NCI-H1436 (cell line): ENCODE results near the gene FEZ2.

ENCODE experiments used
- DNase-seq: peaks from one replicate; lab custom pipeline; 2025; lab: John Stamatoyannopoulos, UW

FEZ2 gene

DNA sequence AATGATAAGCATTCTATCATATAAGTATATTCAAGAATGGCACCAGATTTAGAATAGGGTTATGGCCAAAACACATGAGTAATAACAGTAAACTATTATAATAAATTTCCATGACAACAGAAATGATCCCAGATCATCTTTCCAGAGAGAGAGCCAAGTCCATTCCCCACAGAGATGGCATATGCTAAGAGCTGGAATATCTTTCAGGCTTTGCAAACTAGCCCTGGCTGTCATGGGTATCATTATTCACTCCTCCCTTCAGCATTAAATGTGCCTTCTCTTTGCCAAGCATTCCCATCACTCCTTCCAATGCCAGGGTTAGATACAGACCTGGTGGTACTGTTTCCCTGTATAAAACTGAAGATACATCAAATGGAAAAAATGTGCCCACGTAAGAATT lies 10.9 kb downstream of the FEZ2 start:
- no peak for DNase-seq

DNA sequence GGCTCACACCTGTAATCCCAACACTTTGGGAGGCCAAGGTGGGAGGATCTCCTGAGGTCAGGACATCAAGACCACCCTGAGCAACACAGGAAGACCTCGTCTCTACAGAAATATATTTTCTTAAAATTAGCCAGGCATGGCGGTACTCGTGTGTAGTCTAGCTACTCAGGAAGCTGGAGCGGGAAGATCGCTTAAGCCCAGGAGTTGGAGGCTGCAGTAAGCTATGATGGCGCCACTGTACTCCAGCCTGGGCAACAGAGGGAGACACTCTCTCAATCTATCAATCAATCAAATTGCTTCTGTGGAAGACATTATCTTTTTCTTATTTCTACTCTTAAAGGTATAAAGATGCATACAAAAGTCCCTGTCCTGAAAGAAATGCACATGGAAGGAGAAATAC lies 11.3 kb downstream of the FEZ2 start:
- DNase-seq, result no peak

DNA sequence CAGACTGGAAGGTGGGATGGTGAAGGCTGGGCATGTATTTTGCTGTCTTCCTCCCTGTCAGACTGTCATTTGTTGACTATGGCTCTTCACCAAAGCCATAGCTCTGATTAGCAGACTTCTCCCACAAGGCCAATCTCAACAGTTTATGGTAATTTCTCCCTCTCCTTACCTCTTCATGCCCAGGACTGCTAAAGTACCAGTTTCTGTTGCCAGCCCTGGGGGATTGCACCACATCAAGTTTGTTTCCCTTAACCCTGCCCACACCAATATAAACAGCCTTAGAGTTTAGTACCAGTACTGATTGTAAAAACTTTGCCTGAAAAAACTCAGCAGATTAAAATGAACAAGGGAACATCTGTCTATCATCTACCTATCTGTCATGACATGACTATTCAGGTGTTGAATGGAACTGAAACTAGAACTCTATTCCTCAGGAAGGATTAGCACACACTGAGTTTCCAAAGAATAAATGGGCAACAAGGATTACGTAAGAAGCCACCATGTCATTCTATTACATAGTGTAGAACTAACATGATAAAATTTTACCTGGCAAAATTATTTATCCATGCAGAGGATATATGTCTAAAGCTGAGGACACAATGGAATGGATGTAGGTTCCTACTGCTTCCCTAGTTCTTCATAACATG lies 13.7 kb downstream of the FEZ2 start:
- DNase-seq, result no peak

DNA sequence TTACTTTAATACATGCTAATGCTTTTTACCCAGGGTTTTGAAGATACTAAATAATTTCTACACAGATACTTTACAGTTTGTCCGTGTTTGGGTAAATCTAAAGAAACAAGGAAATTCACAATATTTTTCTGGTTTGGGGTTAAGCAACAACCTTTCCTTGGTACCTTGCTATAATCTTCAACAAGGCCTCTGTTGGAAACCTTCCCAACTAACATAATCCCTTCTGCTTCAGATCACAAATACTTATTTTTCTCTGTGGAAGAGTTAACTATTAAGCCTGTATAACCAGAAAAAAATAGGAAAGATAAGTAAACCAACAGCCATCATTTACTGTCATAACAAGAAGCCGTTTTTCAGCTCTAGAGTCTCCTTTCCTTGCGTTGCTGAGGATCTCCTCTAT lies 15.0 kb downstream of the FEZ2 start:
- DNase-seq, result no peak

DNA sequence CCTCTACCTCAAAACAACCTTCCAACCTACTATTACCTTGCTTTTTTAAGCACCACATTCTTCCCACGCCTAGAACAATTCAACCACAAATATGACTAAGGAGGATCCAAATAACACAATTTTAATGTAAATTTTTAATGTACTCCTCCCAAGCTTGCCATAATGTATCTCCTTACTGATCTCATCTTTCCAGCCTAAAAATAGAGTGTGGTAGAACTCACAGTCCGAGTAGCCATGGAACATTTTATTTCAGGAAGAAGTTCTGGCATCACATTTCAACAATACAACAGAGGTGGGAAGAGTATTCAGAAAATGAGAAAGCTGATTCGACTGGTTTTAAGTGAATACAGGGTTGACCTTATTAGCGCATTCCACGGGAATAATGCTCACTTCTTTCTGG lies 15.4 kb downstream of the FEZ2 start:
- no peak for DNase-seq

DNA sequence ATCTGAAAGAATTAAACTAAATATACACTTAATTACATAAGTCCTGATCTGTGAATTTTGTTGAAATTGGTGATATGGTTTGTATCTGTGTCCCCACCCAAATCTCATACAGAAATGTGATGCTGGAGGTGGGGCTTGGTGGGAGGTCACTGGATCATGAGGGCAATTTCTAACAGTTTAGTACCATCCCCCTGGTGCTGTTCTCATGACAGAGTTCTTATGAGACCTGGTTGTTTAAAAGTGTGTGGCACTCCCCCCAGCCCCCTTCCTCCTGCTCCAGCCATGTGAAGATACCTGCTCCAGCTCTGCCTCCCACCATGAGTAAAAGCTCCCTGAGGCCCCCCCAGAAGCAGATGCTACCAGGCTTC lies 18.7 kb downstream of the FEZ2 start:
- DNase-seq, result no peak

DNA sequence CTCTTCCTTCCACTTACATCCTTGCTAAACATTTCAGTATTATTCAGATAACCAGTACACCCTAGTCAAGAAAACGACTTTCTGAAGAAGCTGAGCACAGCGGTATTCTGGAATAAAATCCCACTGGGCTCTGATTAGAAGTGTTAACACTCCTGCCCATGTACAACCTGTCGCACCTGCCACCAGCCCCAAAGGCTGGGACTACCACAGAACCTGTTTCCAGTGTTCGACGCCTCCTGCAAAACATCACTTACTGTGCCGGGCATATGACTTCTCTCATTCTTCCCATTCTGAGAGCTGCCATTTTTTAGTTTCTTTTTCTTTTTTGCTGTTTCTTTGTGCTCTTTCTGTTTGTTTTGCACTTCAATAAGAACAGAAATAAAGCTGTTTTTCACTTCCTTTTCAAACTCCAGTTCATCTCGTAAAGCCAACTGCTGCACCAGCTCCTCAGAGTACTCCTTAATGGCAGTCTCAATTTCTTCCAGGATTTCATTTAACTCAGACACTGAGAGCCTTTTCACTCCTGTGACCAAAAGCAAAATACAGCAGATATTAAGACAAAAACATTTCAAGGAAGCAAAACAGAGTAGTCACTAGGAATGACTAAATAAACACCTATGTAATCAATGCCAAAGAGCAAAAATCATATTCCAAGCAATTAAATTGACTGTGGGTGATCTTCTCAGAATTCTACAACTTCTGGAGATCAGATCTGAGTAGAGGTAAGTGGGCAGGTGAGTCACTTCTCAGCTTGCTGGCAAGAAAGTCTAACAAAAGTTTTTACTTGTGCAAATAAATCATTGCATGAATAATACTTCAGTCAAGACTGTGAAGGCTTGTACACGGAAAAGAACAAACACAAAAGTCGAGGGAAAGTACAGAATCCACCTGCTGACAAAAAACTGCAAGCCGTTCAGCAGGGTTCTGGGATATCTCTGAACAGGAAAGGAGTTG lies 19.3 kb downstream of the FEZ2 start:
- no peak for DNase-seq

DNA sequence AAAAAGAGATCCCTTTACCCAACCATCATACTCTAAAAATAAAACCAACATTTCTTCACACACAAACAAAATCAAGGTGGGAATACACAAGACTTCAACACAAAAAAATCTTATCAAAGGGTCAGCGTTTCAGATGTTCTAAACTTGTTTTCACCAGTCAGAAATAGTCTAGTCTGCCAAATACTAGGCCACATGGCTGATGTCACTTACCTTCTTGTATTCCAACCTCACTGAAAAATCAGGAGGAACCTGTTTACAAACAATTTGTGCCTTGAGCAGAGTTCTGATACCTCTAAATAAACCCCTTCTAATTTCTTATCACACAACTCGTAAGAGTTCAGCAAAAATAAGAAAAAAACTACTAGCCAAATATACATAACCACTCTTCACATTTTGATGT lies 20.1 kb downstream of the FEZ2 start:
- no peak for DNase-seq

DNA sequence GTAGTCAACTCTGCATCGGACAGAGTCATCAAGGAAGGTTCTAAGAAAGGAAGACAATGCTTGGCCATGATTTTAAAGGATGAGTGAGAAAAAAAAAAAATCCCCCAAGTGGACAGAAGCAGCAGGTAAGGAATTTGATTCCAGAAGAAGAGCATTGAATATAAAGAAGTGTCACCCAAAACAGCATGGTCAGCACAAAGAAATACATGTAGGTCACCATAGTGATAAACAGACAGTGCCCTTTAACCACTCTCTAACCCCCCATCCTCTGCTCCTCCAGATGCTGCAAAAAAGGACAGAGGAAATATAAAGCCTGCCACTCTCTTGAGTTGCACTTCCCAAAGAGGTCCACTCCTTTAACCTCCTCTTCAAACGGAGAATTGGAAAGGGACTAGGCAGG lies 23.4 kb downstream of the FEZ2 start:
- no peak for DNase-seq

DNA sequence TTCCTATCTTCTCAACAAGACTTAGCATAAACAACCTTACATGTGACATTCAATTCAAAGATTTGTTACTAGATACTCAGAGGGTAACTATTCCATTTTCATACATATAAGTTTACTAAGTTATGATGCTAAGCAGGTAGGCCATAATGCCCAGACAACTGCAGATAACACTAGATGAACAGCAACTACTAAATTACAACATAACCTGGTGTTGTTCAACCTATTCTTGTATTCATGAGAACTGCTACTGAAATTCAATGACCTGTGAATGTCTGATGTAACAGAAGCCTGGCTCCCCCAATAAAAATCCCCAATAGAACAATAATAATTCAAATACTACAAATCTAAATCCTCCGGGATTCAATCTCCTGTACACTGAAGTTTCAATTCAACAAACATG lies 24.8 kb downstream of the FEZ2 start:
- DNase-seq, result no peak

DNA sequence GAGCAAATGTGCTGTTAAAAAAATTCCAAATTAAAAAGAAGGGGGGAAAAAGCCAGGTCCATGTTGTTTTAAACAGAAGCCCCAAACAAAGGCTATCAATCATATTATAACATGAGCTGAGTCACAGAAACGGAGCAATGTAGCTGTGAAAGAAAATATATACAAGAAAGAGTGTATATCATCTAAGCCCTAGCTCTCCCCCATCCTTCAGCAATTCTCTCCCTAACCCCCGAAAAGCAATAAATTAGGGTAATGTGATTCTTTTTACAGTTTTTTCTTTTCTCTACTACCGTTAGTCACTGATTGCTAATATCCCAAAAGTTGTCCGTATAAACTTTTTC lies 25.3 kb downstream of the FEZ2 start:
- no peak for DNase-seq

DNA sequence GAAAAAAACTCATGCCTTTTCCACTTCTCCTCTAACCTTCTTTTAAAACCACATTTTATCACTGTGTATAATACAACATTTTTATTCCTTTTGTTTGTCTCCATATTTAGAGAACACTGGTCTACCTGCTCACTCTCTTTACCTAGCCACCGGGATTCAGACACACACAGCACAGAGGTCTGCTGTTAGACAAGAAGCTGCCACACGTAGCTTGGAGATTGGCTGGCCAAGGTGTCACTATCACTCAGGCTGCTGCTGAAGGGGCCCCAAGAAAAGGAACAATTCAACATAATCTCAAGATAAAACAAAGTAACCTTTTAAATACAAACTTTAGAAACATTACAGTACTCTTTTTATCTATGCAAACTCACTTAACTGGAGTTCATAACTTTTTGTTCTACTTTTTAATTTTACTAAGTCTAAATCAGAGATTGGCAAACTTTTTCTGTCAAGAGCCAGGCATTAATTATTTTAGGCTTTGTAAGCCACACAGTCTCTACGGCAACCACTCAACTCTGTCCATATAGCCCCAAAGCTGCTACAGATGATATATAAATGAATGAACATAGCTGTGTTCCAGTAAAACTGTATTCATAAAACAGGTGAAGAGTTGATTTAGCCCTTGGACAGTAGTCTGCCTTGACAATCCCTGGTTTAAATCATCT lies 25.8 kb downstream of the FEZ2 start:
- no peak for DNase-seq

DNA sequence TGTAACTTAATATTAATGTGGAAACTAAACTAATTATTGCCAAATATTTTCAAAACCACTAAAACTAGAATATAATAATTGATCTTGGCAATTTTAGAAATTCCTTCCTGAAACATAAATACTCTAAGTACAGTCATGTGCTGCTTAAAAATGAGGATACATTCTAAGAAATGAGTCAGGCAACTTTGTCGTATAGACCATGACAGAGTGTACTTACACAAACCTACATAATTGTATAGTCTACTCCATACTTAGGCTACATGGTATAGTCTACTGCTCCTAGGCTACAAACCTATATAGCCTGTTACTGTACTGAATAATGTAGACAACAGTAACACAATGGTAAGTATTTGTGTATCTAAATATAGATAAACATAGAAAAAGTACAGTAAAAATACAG lies 27.6 kb downstream of the FEZ2 start:
- DNase-seq, result no peak

DNA sequence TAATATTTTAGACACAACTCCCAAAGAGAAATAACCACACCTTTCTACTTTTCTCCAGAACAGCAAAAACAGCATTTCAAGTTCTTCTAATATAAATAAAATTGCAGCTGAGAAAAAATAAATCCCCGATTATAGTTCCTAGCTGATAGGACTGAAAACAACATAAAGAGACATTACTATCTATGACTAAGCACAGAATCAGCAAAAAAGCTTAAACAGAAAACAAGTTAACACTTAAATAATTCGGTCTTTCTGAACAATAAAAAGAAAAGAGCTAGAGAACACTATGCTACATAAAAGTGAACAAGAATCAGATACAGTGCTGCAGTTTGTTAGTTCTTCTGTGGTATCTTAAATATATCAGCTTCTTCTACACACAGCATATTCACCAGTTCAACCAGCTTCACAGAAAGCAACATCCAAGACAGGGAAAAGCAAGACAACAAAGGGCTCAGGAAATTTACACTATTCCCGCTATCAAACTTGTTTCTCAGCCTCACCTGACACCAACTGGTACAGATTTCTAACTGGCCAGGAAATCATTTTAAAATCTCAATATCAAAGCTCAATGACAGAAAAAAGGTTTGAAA lies 28.6 kb downstream of the FEZ2 start:
- no peak for DNase-seq

DNA sequence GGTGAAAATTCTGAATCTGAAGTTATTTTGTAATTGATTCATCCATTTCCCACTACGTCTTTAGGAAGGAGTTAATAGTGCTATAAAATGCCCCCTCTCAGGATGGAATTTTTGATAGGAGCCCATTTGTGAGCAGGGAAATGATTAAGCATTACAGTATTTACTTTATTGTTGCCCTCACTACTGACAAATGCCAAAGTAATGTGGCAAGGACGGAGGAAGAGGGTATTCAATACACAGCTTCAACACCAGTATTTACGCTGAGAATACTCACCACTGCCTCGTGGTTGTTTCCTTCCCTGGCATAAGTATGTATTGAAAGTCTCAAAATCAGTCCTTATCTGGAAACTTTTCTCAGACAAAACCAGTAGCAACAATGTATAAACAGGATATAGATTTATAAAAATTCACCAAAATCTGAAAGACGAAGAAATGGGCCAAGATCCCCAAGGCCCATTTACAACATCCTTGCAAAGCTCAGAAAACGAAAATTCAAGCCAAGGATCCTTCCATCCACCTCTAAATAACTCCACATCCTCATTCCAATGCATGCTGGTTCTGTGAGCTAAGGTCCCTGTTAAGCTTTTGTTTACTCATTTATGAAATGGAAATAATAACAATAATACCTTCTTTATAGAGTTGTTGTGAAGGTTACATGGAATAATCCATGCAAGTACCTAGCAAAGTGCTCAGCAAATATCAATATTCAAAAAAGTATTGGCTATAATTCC lies 29.3 kb downstream of the FEZ2 start:
- no peak for DNase-seq

DNA sequence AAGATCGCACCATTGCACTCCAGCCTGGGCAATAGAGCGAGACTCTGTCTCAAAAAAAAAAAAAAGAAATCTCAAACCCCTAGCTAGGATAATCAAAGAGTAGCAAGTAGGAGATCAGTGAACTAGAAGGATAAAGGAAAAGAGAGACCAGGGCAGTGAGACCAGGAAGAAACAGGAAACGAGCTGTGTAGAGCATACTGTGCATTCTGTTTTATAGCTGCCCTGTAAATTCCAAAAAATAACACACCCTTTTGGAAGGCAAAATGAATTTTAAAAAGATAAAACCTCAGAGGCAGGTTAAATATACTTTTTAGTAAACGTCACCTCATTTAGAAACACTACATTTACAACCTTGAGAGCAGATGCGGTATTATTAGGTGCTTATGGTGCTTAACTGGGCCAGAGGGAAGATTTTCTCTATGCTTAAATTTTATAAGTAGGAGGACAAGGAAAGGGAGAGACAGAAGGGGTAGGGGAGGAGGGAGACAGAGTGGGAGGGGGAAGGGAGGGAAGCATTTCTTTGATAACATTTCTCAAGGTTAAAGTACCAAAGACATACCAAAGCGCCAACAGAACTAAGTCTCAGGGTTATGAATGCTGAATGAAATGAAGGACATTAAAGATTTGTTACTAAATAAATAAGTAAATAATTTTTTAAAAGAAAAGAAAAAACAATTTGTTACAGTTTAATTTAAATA lies 30.1 kb downstream of the FEZ2 start:
- DNase-seq, result no peak

DNA sequence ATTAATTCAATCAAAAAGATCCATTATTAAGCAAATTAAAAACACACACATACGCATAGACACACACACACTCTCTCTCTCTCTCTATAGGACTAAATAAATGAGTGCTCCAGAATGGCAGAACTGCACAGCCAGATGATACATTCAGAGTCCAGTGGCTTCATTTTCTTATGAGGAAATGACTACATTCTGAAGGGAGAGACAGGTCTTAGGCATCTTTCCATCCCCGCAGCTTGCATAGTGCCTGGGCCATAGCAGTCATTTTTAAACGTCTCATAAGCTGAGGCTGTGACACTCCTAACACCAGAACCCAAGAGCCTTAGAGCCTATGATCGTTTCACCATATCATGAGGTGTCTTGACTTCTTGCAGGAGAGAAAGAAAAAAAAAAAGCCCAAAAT lies 31.1 kb downstream of the FEZ2 start:
- no peak for DNase-seq

DNA sequence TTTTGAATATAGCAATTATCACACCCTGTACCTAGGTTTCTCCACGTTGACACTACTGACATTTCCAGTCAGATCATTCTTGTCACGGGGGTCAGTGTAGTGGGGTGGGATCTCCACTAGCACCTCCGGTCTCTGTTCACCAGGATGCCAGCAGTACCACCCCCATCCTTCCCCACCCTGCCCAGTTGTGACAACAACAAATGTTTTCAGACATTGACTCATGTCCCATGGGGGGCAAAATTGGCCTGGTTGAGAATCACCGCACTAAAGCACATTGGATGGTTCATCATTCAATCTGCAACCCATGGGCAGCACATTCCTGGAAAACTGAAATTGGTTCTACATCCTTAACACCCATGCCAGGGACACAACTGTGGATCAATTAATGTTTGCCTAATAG lies 32.3 kb downstream of the FEZ2 start:
- DNase-seq, result no peak

DNA sequence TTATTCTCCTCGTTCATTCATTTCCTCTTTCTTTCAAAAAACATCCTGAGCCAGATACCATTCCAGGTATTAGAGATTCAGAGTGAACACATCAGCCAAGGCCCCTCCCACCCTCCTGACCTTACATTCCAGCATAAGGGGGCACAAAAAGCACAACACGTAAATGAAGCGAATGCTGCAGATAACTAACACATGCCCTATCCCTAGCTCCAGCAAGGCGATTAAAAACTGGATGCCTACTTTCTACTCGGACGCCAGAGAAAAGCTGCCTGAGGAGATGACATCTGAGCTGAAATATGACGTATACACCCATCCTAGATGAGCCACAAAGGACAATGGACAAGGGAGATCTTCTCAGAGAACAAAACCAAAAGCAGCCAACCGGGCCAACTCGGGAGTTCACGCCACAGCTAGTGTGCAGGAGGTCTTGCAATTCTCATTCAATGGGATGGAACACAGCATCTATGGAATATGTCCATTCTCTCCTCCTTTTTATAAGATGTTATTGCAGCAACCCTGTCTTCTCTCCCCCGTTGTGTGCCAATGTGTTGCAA lies 33.5 kb downstream of the FEZ2 start:
- no peak for DNase-seq

DNA sequence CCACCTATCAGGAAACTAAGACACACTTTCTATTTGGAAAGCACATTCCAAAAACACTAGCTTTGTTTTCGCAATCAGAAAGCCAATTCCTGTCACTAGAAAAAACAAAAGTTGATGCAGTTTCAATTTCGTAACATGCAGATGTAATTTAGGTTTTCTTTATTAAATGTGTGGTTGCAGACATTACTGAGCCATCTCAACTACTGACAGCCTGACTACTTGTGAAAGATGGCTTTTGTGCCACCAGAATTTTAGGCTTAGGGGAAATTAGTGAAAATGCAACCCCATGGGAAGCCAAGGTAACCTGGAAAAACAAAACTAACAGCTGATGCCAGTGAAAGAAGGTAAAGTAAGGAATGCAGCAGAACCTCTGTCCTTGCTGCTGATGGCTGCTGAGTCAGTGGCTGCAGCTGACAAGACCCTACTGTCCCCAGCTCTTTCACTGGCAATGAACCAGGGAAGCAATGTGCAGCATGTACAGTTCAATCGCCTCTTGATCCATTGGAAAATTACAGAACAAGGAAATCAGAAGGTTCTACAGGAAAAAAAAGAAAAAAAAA lies 34.9 kb downstream of the FEZ2 start:
- no peak for DNase-seq

DNA sequence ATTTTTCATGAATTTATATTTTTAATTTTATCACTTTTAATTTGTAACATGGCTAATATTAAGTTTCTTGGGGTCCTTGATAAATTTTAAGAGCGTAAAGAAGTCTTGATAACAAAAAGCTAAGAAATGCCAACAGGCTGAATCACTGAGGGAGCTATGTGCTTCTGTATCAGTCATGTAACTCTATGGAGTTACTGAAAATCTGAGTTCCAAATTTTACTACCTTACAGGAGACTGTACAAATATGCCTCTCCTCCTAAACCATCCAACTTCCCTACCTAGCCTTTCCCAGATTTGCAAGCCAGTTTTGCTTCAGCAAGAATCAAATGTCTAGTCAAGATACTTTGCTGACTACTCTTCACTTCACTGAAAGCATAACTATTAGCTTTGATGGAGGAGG lies 35.7 kb downstream of the FEZ2 start:
- no peak for DNase-seq
